Brain microvascular endothelial cell (primary cell): ENCODE results near the gene KAT2A.
A peak's percentile ranks its signal among the peaks of the same experiment; 100 is the strongest.

Source experiments
- DNase-seq: peaks from one replicate; pipeline ENCODE4 v3.0.0-alpha.2; 2020
- H3K27ac ChIP-seq: fragments of 250-450 bp; sonication (Bioruptor Pico); 2 replicates; pipeline ENCODE4 v1.5.1; 2020; ENCODE audit warnings: mild to moderate bottlenecking, moderate library complexity
- H3K27me3 ChIP-seq: fragments of 250-450 bp; sonication (Bioruptor Pico); replicated peaks from 2 replicates; pipeline ENCODE4 v1.5.1; 2020; ENCODE audit warnings: mild to moderate bottlenecking
- H3K36me3 ChIP-seq: fragments of 250-450 bp; sonication (Bioruptor Pico); replicated peaks from 2 replicates; pipeline ENCODE4 v1.5.1; 2020; ENCODE audit warnings: mild to moderate bottlenecking
- H3K4me3 ChIP-seq: 2 replicates; pipeline ENCODE4 v1.5.1; 2011; ENCODE audit warnings: low read depth, mild to moderate bottlenecking, control low read depth, low read length, moderate library complexity
- in situ Hi-C: cut with HindIII; loops from 2 replicates; pipeline ENCODE4 v1.10.0; 2017; ENCODE audit warnings: low sequenced_read_pairs, low pct_ligation_motif_present
- TF ChIP-seq, protein P1 (sequence below): IDR thresholded peaks from 2 replicates; pipeline ENCODE4 v1.5.1; 2011; ENCODE audit warnings: low read depth, mild to moderate bottlenecking, moderate library complexity, low read length, control low read depth, inconsistent platforms; ENCODE audit errors: missing control alignments

The KAT2A gene

GRCh38 chr17:42106009-42106408 lies 15.2 kb downstream of the KAT2A start:
- H3K27ac ChIP-seq, result no peak overlapping the region
- H3K4me3 ChIP-seq, result no peak overlapping the region
- no peaks in the 10 kb centered on the region for H3K36me3 ChIP-seq
- no peak for DNase-seq
- TF ChIP-seq, protein P1, sequence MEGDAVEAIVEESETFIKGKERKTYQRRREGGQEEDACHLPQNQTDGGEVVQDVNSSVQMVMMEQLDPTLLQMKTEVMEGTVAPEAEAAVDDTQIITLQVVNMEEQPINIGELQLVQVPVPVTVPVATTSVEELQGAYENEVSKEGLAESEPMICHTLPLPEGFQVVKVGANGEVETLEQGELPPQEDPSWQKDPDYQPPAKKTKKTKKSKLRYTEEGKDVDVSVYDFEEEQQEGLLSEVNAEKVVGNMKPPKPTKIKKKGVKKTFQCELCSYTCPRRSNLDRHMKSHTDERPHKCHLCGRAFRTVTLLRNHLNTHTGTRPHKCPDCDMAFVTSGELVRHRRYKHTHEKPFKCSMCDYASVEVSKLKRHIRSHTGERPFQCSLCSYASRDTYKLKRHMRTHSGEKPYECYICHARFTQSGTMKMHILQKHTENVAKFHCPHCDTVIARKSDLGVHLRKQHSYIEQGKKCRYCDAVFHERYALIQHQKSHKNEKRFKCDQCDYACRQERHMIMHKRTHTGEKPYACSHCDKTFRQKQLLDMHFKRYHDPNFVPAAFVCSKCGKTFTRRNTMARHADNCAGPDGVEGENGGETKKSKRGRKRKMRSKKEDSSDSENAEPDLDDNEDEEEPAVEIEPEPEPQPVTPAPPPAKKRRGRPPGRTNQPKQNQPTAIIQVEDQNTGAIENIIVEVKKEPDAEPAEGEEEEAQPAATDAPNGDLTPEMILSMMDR, result no peak
- no peaks in the 10 kb centered on the region for H3K27me3 ChIP-seq
- in situ Hi-C loops, result loop anchor here (25.0 kb wide), 1 partner anchor 144 kb away; the partner anchor contains the start of gene CNP

GRCh38 chr17:42104264-42104663 lies 16.9 kb downstream of the KAT2A start:
- DNase-seq, result no peak
- Histone ChIP-seq H3K4me3 (no peak overlapping the region), H3K36me3 (no peaks in the 10 kb centered on the region), H3K27me3 (no peaks in the 10 kb centered on the region), H3K27ac (no peak overlapping the region)
- in situ Hi-C loops, result loop anchor here (25.0 kb wide), 1 partner anchor 142 kb away; the partner anchor contains the start of gene CNP
- TF ChIP-seq, protein P1, result no peak

GRCh38 chr17:42103221-42103954 lies 17.8 kb downstream of the KAT2A start:
- H3K27ac ChIP-seq, result no peak overlapping the region
- H3K4me3 ChIP-seq, result no peak overlapping the region
- TF ChIP-seq, protein P1, result no peak
- in situ Hi-C loops, result loop anchor here (25.0 kb wide), 1 partner anchor 141 kb away; the partner anchor contains the start of gene CNP
- no peaks in the 10 kb centered on the region for H3K27me3 ChIP-seq
- no peak for DNase-seq
- no peaks in the 10 kb centered on the region for H3K36me3 ChIP-seq

GRCh38 chr17:42101513-42102292 lies 19.5 kb downstream of the KAT2A start:
- in situ Hi-C loops, result loop anchor here (25.0 kb wide), 1 partner anchor 139 kb away; the partner anchor contains the start of gene CNP
- no peak overlapping the region for H3K4me3 ChIP-seq
- H3K36me3 ChIP-seq, result no peaks in the 10 kb centered on the region
- DNase-seq, result peak; percentile 71
- no peak overlapping the region for H3K27ac ChIP-seq
- H3K27me3 ChIP-seq, result peaks cover 13% of the 10 kb centered on the region
- TF ChIP-seq, protein P1, result peak; percentile 98

- Histone ChIP-seq H3K4me3 (no peak overlapping the region), H3K27me3 (peaks cover 15% of the 10 kb centered on the region), H3K27ac (no peak overlapping the region), H3K36me3 (no peaks in the 10 kb centered on the region)
- DNase-seq, result no peak
- in situ Hi-C loops, result no loop called here
- TF ChIP-seq, protein P1, result no peak
Measured at GRCh38 chr17:42098730-42099399, 22.3 kb downstream of the KAT2A start.
